ENCODE measurements around the gene SLC22A12. TPM values are rescaled to one million over a fixed set of nuclear protein-coding genes. Genes with fewer than 3 reads are reported as not detected.

Gene SLC22A12
- total RNA-seq, 1 donor from 2014 or later = 2.4 TPM

GRCh38 chr11:64562723-64563351 is 28.2 kb upstream of the SLC22A12 start:
- no peak for DNase-seq (ENCODE audit: low spot score)

- no peak for DNase-seq (ENCODE audit: low spot score)
Observed at GRCh38 chr11:64563966-64564365, 27.1 kb upstream of the SLC22A12 start.

- DNase-seq (ENCODE audit: low spot score) = no peak
Observed at GRCh38 chr11:64564419-64564818, 26.6 kb upstream of the SLC22A12 start.

GRCh38 chr11:64564947-64565889 is 25.8 kb upstream of the SLC22A12 start:
- DNase-seq (ENCODE audit: low spot score) = no peak

GRCh38 chr11:64566042-64566914 is 24.7 kb upstream of the SLC22A12 start:
- peak; percentile 91 for DNase-seq (ENCODE audit: low spot score)

- DNase-seq (ENCODE audit: low spot score) = no peak
Observed at GRCh38 chr11:64566915-64567891, 23.8 kb upstream of the SLC22A12 start.

GRCh38 chr11:64568041-64568571 is 22.9 kb upstream of the SLC22A12 start:
- DNase-seq (ENCODE audit: low spot score) = no peak

GRCh38 chr11:64568584-64569140 is 22.4 kb upstream of the SLC22A12 start:
- DNase-seq (ENCODE audit: low spot score) = no peak

GRCh38 chr11:64569300-64569970 is 21.6 kb upstream of the SLC22A12 start:
- DNase-seq (ENCODE audit: low spot score) = no peak

- DNase-seq (ENCODE audit: low spot score) = no peak
Observed at GRCh38 chr11:64570341-64570740, 20.7 kb upstream of the SLC22A12 start.

GRCh38 chr11:64571050-64571409 is 20.0 kb upstream of the SLC22A12 start:
- DNase-seq (ENCODE audit: low spot score) = no peak

- peak; percentile 62 for DNase-seq (ENCODE audit: low spot score)
Observed at GRCh38 chr11:64571410-64572091, 19.5 kb upstream of the SLC22A12 start.

GRCh38 chr11:64572143-64572542 is 18.9 kb upstream of the SLC22A12 start:
- DNase-seq (ENCODE audit: low spot score) = no peak

GRCh38 chr11:64577202-64577601 is 13.8 kb upstream of the SLC22A12 start:
- no peak for DNase-seq (ENCODE audit: low spot score)

- DNase-seq (ENCODE audit: low spot score) = peak; percentile 28
Observed at GRCh38 chr11:64580412-64580811, 10.6 kb upstream of the SLC22A12 start.

- DNase-seq (ENCODE audit: low spot score) = no peak
Observed at GRCh38 chr11:64581057-64581523, 9.9 kb upstream of the SLC22A12 start.

GRCh38 chr11:64582885-64583284 is 8.1 kb upstream of the SLC22A12 start:
- no peak for DNase-seq (ENCODE audit: low spot score)

GRCh38 chr11:64583296-64584262 is 7.4 kb upstream of the SLC22A12 start:
- no peak for DNase-seq (ENCODE audit: low spot score)
